Breast epithelium (tissue), 3 donors: ENCODE results near the gene SIK3.

Experiments used
- CTCF ChIP-seq, 3 donors: fragments of 450-650 bp; IDR thresholded peaks; one replicate each; pipeline ENCODE4 v1.5.1; 2016 to 2017; ENCODE audit warnings: antibody characterized with exemption in 3 of 3, mild to moderate bottlenecking in 3 of 3, moderate library complexity in 3 of 3
- POLR2A ChIP-seq: fragments of 450-650 bp; IDR thresholded peaks from one replicate; pipeline ENCODE4 v1.6.1; 2016; ENCODE audit warnings: antibody characterized with exemption, mild to moderate bottlenecking, moderate library complexity
- POLR2AphosphoS5 ChIP-seq, 3 donors: sonication (generic); formaldehyde crosslinking; IDR thresholded peaks; one replicate each; pipeline ENCODE4 v1.6.1; 2017; ENCODE audit warnings: antibody characterized with exemption in 3 of 3

DNA sequence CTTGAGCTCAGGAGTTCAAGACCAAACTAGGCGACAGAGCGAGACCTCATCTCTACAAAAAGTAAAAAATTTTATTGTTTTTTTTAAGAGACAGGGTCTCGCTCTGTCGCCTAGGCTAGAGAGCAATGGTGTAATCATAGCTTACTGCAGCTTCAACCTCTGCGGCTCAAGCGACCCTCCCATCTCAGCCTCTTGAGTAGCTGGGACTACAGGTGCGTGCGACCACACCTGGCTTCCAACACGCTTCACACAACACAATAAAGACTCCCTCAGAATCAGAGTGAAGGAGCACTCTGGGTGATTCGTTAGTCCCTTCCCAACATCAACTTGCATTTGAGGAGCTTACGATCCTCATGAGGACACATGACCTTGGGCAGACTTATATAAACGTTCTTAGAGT is 181.3 kb downstream of the SIK3 start:
- TF ChIP-seq CTCF (IDR thresholded peaks at IDR 0.05), result no peak
- no peak for TF ChIP-seq POLR2A
- TF ChIP-seq POLR2AphosphoS5 (IDR thresholded peaks at IDR 0.05), result no peak
